ENCODE data around the gene CHST5.

CHST5 gene

GRCh38 chr16:75503801-75504200, 32.1 kb downstream of the CHST5 start:
- TF ChIP-seq CTCF (IDR thresholded peaks at IDR 0.05) = no peak

GRCh38 chr16:75502916-75503605, 32.8 kb downstream of the CHST5 start:
- TF ChIP-seq CTCF (IDR thresholded peaks at IDR 0.05) = no peak

GRCh38 chr16:75501359-75501758, 34.5 kb downstream of the CHST5 start:
- TF ChIP-seq CTCF (IDR thresholded peaks at IDR 0.05) = no peak

- TF ChIP-seq CTCF (IDR thresholded peaks at IDR 0.05) = no peak
Measured at GRCh38 chr16:75497558-75497957, 38.4 kb downstream of the CHST5 start.

GRCh38 chr16:75495076-75495674, 40.7 kb downstream of the CHST5 start, which contains the start of gene CHST6:
Gene CHST6 (minus strand): TSS chr16:75495441. CDS start chr16:75479828, 15,613 bp downstream.
- no peak for TF ChIP-seq CTCF (IDR thresholded peaks at IDR 0.05)

- no peak for TF ChIP-seq CTCF (IDR thresholded peaks at IDR 0.05)
Measured at GRCh38 chr16:75494661-75495075, 41.2 kb downstream of the CHST5 start.

- TF ChIP-seq CTCF (IDR thresholded peaks at IDR 0.05) = no peak
Measured at GRCh38 chr16:75494184-75494583, 41.7 kb downstream of the CHST5 start.

All from LNCAP (cell line).